GM19043 (cell line): ENCODE results near the gene SH3TC1.

Source experiments
- ATAC-seq: cut with Tn5 transposase; IDR thresholded peaks from one replicate; pipeline ENCODE4 v1.9.1; 2021; ENCODE audit warnings: low read depth; ENCODE audit not compliant: unreplicated experiment

Gene SH3TC1

DNA sequence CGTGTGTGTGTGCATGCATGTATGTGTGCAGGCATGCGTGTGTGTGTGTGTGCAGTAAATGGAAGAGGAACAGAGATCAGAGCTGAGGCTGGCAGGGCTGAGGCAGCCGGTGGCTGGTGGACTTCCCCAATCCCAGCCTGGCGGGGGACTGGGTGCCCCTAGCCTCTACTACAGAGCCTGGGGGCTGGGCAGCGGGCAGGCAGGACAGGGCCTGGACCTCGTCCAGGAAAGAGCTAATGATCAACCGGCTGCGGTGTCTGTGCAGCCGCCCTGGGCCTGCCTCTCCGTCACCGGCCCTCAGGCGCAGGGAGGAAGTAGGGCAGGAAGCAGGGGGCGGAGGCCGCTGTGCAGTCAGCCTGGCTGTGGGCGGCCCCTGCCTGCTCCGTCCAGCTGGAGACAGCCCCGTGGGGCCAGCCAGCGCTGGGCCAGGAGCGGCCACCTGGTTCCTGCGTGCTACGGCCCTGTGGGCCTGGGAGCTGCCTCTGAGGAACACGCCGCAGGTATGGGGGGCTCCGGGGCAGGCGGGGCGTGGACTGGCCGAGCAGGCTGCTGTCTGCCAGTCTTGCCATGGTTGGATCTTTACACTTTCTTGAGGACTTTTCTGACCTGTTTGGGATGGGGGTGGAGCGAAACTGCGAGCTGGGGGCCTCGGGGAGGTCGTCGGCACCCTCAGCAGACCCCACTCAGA lies at the start of gene SH3TC1:
Gene SH3TC1 (plus strand): TSS at position 385 of the 688 bp plus-strand sequence. CDS start 5,905 bp downstream, outside the sequence.
- peak; percentile 87 for ATAC-seq

DNA sequence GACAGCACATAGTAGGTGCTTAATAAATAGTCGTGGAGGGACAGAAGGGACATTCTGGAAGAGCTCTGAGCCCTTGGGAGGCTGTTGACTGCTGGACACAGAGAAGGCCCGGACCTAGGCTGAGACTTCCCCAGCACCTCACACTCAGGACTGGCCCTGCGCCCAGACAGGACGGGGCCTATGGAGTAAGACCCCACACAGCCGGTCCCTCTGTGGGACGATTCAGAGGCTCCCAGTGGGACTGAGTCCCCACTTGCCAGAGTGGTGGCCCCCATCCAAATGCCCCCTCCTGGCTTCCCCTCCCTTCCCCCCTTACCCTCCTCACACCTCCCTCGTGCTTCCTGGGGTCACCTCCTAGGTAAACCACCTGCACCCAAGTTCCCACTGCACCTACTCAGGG lies 49.4 kb upstream of the SH3TC1 start:
- no peak for ATAC-seq

DNA sequence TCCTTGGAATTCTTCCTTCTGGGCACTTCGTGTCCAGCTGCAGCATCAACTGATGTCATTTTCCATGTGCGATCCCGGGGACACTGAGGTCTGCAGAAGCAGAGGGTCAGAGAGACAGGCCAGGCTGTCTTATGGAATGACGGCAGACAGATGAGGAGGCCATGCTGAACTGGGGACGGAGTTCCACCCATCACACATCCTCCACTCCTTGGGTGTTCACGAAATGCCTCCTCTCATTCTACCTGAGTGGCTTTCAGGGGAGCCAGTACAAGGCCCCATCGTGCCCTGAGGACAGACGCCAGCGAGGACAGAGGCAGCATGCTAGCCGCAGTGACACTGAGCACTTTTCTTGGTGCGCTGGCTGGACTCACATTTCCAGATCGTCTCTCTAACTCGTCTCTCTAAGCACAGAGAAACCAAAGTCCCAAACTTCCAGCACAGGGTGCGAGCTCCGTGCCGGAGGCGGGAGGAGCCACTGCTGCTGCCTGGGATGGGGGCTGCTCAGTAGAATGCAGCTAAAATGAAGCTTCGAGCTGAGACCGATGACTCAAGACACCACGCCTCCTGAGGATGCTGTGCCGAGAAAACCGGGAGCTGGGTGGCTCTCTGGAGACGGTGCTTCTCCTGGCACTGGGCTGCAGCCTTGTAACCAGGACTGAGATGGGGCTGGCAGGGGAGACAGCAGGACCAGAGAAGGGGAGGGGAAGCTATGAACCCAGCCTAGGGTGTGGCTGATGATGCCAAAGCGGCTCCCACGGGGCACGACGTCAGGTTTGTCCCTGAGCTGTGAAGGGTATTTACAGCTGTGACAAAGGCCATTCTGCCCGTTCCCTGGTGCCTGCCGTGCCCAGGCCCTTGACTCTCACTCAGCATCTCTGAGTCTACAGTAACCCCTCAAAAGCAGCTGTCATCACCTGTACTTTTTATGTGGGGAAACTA lies 48.7 kb upstream of the SH3TC1 start:
- ATAC-seq, result no peak

DNA sequence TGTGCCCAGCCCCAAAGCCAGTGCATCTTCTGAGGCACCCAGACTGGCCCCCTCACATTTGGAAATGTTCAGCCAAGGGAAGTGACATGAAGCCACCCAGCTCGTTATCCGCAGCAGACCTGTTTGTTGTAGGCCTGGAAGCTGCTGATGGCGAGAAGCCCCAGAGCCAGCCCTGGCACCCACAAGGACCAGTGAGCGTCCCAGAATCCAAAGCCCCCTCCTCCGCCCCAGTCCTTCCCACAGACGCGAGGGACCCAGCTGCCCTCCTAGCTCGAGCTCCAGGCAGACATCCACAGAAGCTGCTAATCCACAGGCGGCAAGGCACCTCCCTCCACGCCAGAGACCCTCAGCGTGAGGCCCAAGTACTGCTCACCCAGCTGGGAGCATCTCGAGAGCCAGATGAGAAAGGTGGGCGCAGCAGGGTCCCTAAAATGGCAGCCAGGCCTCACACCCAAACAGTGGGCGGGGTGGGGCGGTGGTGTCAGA lies 47.9 kb upstream of the SH3TC1 start:
- ATAC-seq, result no peak

DNA sequence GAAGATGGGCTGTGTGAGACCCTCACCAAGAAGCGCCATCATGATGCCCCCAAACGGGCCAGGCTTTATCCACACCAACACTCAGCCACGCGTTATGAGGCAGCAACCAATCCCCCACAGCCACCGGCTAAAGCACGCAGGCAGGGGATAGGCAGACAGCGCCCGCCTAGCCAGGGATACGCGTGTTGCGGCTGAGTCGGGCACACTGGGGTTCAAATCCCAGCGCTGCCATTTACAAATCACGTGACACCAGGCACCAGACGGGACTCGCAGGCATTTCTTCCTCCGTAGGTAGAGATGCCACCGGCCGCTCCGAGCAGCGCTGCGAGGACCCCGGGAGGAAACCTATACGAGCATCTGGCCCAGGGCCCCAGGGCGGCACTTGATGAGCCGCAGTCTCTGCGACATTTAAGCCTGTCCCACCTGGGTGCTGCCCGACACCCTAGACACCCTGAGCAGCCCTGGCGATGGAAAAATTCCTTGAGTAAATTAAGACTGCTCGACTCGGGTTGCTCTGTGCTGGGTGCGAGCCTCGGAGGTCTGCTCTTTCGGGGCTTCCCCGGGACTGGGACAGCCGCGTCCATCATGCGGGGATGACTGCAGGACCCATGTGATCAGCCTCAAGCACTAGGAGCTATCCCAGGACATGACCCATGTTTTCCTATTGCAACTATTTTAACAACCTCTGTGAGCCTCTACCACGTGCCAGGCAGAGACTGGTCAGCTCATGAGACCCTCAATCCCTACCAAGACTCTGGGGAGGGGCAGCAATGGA lies 46.8 kb upstream of the SH3TC1 start:
- no peak for ATAC-seq

DNA sequence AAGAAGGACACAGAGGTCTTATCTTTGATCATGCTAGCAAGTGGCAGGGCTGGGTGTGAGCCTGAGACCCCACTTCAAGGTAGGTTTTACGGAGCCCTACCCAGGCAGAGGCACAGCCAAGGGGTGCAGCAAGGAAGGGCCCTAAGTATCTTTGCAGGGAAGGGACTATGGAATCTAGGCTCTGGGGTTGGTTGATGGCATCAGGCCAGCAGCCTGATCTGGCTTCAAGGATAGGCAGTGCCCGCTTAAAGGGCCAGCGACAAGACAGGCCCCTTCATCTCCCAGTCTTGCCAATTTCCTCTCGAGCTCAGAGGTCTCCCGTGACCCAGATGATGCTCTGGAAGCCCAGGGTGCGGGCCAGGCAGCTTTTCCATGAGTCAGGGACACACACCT lies 46.2 kb upstream of the SH3TC1 start:
- ATAC-seq, result no peak

DNA sequence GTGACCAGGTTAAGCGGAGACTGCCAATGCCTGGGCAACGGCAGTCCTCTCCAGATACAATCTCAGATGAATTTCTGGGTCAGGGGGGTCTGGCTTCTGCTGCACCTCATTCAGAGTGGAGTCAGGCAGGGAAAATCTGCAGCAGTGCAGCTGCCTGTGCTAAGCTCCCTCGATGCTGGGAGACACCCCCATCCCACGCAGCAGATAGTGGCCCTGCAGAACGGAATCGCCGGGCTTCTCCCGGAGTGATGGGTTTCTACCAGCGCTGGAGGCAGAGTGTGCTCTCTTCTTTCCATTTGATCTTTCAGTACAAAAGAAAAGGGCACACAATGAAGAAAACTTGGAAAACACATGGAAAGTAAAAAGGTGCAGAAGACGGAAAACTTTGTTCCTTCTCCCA lies 45.6 kb upstream of the SH3TC1 start:
- no peak for ATAC-seq

DNA sequence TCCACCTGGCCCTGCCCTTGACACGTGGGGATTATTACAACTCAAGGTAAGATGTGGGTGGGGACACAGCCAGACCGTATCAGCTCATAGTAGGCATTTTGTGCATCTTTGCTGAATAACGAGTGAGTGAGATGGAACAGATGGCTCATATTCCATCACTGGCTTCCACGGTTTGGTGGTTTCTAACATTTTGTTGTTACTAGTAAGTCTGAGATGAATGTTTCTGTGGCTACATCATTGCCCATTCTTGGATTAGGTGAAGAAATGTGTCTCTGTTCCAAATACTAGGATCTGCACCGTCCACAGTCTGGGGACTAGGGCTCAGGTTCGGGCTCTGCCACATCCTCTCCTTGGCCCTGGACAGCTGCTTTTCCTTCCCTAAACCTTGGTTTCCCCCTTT lies 44.0 kb upstream of the SH3TC1 start:
- no peak for ATAC-seq

DNA sequence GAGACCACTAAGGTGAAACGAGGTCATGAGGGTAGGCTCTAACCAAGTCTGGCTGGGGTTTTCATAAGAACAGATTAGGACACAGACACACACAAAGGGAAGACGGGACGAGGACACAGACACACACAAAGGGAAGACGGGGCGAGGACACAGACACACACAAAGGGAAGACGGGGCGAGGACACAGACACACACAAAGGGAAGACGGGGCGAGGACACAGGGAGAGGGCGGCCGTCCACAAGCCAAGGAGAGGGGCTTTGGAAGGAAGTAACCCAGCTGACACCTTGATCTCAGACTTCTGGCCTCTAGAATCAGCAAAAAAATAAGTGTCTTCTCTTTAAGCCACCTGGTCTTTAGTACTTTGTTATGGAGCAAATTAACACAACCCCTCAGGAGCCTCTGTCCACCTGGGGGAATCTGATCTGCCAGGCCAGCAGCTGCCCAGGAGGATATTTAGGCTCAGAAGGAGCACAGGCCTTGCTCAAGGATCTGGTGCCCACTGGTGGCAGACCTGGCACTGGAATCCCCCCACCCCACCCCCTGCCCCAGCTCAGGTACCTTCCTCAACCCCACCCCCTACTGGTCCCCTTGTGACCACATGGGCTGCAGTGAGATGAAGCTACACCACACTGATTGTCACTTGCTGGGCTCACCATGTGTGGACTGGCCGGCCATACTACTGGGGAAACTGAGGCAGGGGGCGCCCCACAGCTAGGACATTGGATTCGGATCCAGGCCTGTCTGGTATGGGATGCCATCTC lies 43.2 kb upstream of the SH3TC1 start:
- no peak for ATAC-seq

DNA sequence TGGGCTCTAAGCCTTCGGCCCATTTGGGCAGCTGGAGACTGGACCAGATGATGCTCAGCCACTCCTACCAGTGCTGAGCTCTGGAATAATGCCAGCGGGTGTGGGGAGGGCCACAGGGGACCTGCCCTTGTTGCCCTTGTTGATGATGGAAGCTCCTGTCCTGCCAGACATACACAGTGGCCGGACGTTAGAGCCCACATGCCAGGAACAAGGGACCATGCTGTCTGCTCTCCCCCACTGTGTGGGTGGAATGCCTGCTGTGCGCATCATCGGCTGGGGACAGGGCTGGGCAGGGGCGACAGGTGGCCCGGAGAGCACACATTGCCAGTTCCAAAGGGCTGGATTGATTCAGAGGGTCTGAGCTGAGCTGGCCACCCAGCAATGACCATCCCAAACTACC lies 42.5 kb upstream of the SH3TC1 start:
- no peak for ATAC-seq

DNA sequence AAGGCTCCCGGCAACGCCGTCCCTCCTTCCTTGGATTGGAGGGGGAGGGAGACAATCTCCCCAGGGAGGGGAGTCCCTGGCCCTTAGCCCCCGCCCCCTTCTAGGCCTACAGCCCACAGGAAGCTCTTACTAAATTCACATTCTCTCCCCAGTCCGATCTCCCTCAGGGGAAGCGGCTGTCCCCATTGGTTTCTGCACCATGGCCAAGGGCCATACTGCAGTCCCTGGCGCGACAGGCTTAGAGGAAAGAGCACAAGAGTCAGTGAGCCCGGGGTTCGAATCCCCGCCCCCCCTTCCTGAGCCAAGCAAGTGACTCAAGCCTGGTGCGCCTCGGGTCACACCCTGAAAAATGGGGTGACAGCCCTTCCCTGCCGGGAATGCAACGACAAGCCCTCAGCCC lies 41.6 kb upstream of the SH3TC1 start:
- no peak for ATAC-seq

DNA sequence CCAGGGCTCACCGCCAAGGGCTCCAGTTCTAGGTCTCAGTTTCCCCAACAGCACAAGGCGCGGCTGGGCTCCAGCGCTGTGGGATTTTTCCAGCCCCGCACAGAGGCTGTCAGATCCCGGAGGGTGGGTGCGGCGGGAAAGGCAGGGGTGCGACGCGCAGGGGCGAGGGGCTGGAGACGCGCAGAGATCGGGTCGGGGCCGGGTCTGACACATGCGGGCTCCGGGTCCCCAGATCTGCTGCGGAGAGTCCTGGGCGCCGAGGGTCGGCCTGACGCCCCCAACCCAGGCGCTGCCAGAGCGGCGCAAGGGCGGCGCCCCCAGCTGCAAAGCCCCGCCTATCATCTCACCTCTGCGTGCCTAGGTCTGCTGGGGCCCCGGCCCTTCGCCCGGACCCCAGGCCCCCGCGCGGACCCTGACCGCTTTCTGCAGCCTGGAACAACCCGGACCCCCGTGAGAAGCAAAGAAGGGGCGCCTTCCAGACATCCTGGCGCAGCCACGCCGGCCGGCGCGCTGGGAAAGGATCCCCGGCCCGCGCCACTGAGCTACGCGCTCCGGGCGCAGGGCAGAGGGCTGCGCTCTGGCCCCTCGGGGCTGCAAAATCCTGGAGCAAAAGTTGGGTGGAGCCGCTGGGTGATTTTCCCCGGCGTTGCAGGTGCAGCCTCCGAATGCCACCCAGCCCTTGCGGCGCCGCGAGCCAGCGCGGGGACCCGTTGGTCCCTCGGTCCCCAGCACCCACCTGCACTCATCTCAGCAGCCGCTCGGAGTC lies 41.0 kb upstream of the SH3TC1 start:
- no peak for ATAC-seq

DNA sequence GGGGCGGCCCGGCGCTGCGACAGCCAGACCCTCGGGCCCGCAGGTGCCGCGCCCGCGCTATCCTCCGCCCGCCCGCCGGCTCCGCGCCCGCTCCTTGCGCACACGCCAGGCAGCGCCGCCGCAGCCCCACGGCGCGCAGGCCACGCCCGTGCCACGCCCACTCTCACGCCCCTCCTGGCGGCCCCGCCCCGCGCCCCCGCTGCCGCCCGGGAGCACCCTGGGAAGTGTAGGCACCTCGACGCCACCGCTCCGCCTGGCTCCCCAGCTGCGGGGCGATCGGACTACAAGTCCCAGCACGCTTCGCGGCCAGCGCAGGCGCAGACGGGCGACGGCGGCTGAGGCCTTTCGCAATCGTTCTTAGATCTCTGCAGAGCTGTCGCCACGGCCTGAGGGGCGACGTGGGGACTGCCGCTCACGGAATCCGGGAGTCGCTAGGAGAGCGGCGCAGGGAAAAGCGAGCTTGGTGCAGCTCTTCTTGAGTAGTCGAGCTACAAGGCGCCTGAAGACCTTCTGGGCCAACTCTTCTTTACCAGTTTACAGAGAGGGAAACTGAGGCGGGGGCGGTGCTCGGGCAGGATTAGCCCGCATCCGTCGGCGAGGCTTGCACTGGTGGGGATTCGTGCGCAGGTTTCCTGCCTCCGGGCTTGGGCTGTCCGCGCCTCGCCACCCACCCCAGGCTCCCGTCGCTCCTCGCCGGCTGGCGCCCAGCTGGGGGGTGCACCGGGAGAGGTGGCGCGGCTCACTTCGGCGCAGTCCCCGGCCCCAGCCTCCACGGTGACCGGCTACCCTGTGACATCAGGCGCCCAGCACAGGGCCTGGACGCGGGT lies 40.2 kb upstream of the SH3TC1 start, which contains the start of gene ABLIM2:
Gene ABLIM2 (minus strand): TSS at position 104 of the 827 bp plus-strand sequence. CDS start 124 bp downstream, outside the sequence.
- ATAC-seq, result peak; percentile 94

DNA sequence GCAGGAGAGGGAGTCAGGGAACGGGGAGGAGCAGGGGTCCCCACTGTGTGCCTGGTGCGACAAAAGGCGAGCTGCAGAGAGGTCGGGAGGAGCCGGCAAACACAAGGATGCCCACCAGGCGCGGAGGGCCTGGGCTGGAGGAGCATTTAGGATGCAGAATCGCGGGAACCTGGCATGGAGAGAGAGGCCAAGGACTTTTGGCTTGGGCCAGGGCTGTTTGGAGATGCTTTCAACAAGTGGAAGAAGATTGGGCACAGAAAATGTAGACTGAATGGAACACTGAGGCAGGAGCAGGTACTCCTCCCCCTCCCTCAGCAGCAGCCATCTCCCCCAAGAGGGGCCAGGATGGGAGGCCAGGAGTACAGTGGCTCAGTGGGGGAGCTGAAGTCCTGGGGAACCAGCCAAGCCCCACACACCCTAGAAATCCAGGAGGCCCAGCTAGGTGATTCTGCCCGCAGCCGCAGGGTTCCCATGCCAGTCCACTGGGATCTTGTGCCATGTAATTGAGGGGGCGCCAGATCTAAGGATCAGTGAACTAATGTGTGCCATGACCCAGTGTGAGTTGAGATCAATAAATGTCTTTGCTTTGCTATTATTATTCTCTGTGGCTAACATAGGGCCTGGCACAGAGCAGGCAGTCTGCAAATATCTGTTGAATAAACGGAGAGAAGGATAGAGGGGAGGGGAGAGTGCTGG lies 39.4 kb upstream of the SH3TC1 start:
- ATAC-seq, result no peak

DNA sequence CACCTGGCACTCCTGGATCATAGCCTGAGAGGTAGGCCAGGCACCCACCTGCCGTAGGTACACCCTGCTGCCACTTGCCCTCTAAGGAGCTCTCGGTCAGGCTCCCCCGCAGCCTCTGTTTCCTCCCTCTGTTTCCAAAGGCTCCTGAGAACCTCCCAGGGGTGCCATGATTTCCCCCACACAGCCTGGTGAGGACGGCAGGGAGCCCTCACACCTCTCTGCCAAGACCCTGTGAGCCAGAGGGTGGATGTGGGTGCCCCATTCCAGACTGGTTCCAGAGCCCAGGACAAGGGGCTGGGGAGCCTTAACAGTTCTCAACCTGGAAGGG lies 38.9 kb upstream of the SH3TC1 start:
- no peak for ATAC-seq

DNA sequence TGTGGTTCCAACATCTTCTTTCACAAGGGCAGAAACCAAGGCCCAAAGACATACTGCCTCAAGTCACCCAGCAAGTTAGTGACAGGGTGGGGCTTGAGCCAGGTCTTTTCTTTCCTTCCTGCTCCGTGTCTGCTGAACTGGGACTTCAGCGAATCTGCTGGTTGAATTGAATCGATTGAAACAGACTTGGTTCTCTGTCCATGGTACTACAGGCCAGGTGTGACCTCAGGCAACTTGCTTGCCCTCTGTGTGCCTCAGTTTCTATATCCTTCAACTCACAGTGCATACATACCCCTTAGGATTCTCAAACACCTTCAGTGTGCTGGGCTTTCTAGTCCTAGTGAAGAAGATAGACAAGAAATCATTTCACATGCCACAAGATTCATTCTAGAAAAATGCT lies 38.5 kb upstream of the SH3TC1 start:
- no peak for ATAC-seq

DNA sequence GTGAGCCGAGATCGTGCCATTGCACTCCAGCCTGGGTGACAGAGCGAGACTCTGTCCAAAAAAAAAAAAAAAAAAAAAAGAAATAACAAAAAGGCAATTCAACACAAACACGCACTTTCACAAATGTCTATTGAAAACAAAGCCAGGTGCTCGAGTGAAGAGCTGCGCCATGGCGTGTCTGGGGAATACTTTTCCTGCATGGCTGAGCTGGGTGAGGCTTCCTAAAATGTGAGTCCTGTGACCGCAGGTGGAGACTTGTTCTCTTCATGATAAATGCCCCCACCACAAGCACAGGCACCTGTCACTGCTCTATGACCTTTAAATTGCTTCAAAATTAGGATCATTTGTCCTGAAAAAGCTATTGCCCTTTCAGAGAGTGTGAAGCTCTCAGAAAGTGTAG lies 36.5 kb upstream of the SH3TC1 start:
- ATAC-seq, result no peak

DNA sequence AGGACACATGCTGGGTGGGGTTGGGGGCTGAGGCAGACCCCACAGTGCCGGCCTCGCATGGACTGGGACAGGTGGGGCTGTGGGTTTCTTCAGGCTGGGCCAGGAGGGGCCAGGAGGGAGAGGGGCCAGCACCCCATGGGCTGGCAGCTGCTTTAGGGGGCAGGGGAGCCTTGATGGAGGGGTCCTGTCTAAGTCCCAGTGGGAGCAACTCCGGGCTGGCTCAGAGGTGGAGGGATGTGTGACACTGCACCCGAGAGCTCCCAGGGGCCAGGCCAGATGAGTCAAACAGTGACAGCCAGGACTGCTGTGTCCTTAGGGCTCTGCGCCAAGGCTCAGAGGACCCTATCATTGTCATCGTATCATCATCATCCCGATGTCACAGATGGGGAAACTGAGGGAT lies 36.1 kb upstream of the SH3TC1 start:
- no peak for ATAC-seq
